ENCODE data around the gene MELTF. TPM values are rescaled to one million over a fixed set of nuclear protein-coding genes. Genes with fewer than 3 reads are reported as not detected.
A peak's percentile ranks its signal among the peaks of the same experiment; 100 is the strongest.

MELTF gene
- total and polyA plus RNA-seq, 9 of the 15 experiments (the other 6 are each of a cell fraction or from before 2014, with no cell fraction given) = 0.35 to 10.5 (median 4.5) TPM

DNA sequence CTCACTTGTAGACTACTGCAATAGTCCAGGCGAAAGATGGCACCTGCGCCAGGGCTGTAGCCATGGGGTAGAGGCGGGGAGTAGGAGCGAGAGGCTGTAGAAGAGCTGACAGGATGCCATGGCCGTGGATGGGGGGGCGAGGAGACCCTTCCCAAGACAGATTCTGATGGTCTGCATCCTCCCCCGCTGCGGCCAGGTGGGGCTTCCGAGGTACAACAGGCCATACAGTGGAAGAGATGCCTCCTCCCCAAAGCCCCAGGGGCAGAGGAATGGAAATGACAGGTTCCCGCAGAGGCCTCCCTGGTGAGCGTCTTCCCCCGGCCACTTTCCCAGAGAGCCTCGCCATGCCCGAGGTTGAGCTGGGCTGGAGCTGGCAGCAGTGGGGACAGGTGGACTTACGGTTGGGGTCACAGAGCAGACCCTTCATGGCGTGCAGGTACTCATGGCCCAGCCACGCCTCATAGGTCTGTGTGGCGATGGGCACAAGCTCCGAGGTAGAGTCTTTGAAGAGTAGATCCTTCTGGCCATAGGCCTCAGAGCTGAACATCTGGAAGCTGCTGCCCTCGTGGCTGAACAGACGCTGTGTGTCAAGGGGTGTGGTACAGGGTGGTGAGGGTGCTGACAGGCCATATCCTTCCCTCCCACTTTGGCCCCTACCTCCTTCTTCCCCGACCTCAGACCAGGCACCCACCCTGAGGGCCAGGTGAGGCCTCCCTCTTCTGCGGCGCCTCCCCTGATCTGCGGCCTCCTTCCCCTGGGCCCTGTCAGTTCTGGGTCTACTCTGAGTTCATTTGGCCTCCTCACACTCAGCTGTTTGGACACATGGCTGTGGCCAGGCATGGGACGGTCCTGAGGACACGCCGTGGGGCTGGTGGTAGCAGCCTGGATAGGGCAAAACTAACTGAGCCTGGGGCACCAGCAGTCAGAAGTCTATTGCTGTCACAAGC is 13.6 kb downstream of the MELTF start:
- no TSS peak for BruUV-seq (replicated peaks)
- peak; percentile 14; the same call in 1 of the 3 replicates for ATAC-seq
- DNase-seq (ENCODE audit: extremely low read depth in 1 of 4, low spot score in 3 of 4) = no peak
- no peak for FAIRE-seq
- POLR2A ChIA-PET = interaction anchor here (0.7 to 1.8 kb wide), 5 partner anchors 11 to 24 kb away, joined by 3 to 9 read pairs (median 3); partner anchors contain the start of gene MELTF
- H3K27me3 ChIP-seq (ENCODE audit: control insufficient read depth in 2 of 2, insufficient read depth in 2 of 2, low read length in 2 of 2) = peaks cover 8 to 11% of the 10 kb centered on the region in 2 experiments; a peak in 4 of 5 replicates
- H3K9ac ChIP-seq (ENCODE audit: insufficient read depth in 1 of 2, low read depth in 2 of 2, low read length in 2 of 2) = peak overlapping the region in 1 of 2 experiments; percentile 58; a peak in 1 of 4 replicates
- H2AFZ ChIP-seq (ENCODE audit: low read depth, low read length) = no peak overlapping the region
- CTCF ChIA-PET (ENCODE audit: low intra/inter-chr PET ratio) = no interaction called here
- 54% methylated on average over 26 of the region's 28 CpGs for WGBS (ENCODE audit: insufficient coverage, low coverage, missing lambda C conversion rate)
- no peaks in the 10 kb centered on the region for H3K79me2 ChIP-seq (ENCODE audit: control insufficient read depth, insufficient read depth, low read length)
- H3K9me3 ChIP-seq (replicated peaks; ENCODE audit: control insufficient read depth, insufficient read depth, low read depth, low read length) = no peaks in the 10 kb centered on the region
- intact Hi-C loops (cut with micrococcal nuclease) (no loop called here), in situ Hi-C loops (cut with MboI) (no loop called here)
- no peaks in the 10 kb centered on the region for H3K36me3 ChIP-seq (ENCODE audit: control insufficient read depth, insufficient read depth, low read length)
- TF ChIP-seq HNRNPH1 (optimal IDR thresholded peaks at IDR 0.05; ENCODE audit: low read depth, low read length) (no peak), HMGN3 (IDR thresholded peaks at IDR 0.05; ENCODE audit: borderline replicate concordance, extremely low read depth, insufficient read length, low read depth, low read length) (peak; percentile 28)
- no peak overlapping the region for H3K4me3 ChIP-seq
- H3K4me1 ChIP-seq (replicated peaks in 1 of 2; ENCODE audit: control insufficient read depth in 2 of 2, insufficient read depth in 2 of 2, low read length in 2 of 2) = peaks cover 0 to 26% of the 10 kb centered on the region in 2 experiments; a peak in 3 of 5 replicates
- H3K4me2 ChIP-seq (ENCODE audit: insufficient read depth, low read length) = no peak overlapping the region
- H4K20me1 ChIP-seq (replicated peaks; ENCODE audit: control insufficient read depth, insufficient read depth, low read length) = peaks cover 5% of the 10 kb centered on the region; the same call in 1 of the 2 replicates
- no peaks in the 10 kb centered on the region for H3K9me1 ChIP-seq (ENCODE audit: control insufficient read depth, insufficient read depth, low read length)
- no peak overlapping the region for H3K27ac ChIP-seq (ENCODE audit: extremely low read depth, low read depth, low read length)

All from K562 (cell line).